AG09309 (cell line): ENCODE results near the gene NDUFB10.
A peak's percentile ranks its signal among the peaks of the same experiment; 100 is the strongest.
"Not testable (repeated sequence)": the region's sequence is repeated elsewhere in the genome, so short reads cannot be mapped to it uniquely, and the experiment has no call there.

Source experiments
- DNase-seq: peaks from one replicate; pipeline ENCODE4 v3.0.0-alpha.2; 2010; ENCODE audit warnings: low read depth
- H3K4me3 ChIP-seq: 2 replicates; pipeline ENCODE4 v1.5.1; 2011; ENCODE audit warnings: mild to moderate bottlenecking, low read depth, low read length, moderate library complexity; ENCODE audit not compliant: control insufficient read depth
- CTCF ChIP-seq: IDR thresholded peaks from 2 replicates; pipeline ENCODE4 v1.5.1; 2011; ENCODE audit warnings: mild to moderate bottlenecking, low read depth, low read length, inconsistent platforms; ENCODE audit not compliant: insufficient read depth, control insufficient read depth; ENCODE audit errors: missing control alignments

NDUFB10 gene

GRCh38 chr16:1961651-1962067 is 2.3 kb downstream of the NDUFB10 start:
- no peak for TF ChIP-seq CTCF
- DNase-seq: no peak
- H3K4me3 ChIP-seq: no peak overlapping the region

- not testable (repeated sequence) for DNase-seq, H3K4me3 ChIP-seq
Observed at GRCh38 chr16:1962161-1963153, 3.1 kb downstream of the NDUFB10 start.

GRCh38 chr16:1963806-1964505 is 4.6 kb downstream of the NDUFB10 start:
- TF ChIP-seq CTCF: no peak
- no peak for DNase-seq
- H3K4me3 ChIP-seq: peak overlapping the region; percentile 96

GRCh38 chr16:1964506-1965395 is 5.4 kb downstream of the NDUFB10 start, which contains the start of gene RPS2:
Gene RPS2, minus strand, starts transcription at chr16:1964826. Its CDS starts 201 bp downstream, at chr16:1964625.
- peak within 1 kb of the TSS; percentile 96 for H3K4me3 ChIP-seq
- DNase-seq: peak; percentile 94
- TF ChIP-seq CTCF: no peak

GRCh38 chr16:1965396-1966001 is 6.2 kb downstream of the NDUFB10 start:
- DNase-seq: no peak
- peak overlapping the region; percentile 96 for H3K4me3 ChIP-seq
- TF ChIP-seq CTCF: no peak

- TF ChIP-seq CTCF: no peak
- peak within 1 kb of the TSS; percentile 96 for H3K4me3 ChIP-seq
- DNase-seq: no peak
Observed at GRCh38 chr16:1966460-1966859, 7.1 kb downstream of the NDUFB10 start, which contains the start of gene RNF151. Gene RNF151, plus strand, starts transcription at chr16:1966856. Its CDS starts 26 bp downstream, at chr16:1966882.
